Hippocampal formation (tissue), 2 donors: ENCODE results near the gene SLC12A6.
A peak's percentile ranks its signal among the peaks of the same experiment; 100 is the strongest.
"Not testable (repeated sequence)": the region's sequence is repeated elsewhere in the genome, so short reads cannot be mapped to it uniquely, and the experiment has no call there.

ENCODE experiments used
- DNase-seq, 2 donors: peaks; one replicate each; lab custom pipeline; 2025; lab: John Stamatoyannopoulos, UW

SLC12A6 gene

GRCh38 chr15:34193272-34193671, 144.3 kb downstream of the SLC12A6 start:
- DNase-seq = not testable (repeated sequence)

GRCh38 chr15:34188711-34189110, 148.9 kb downstream of the SLC12A6 start:
- DNase-seq = no peak

GRCh38 chr15:34185666-34186065, 151.9 kb downstream of the SLC12A6 start:
- DNase-seq = no peak

- DNase-seq = peak in 1 of 2 donors; percentile 1
Observed at GRCh38 chr15:34182942-34183341, 154.6 kb downstream of the SLC12A6 start.
